HepG2 (cell line): ENCODE data around the gene FAF1. TPM values are rescaled to one million over a fixed set of nuclear protein-coding genes. Genes with fewer than 3 reads are reported as not detected.

Experiments used
- ATAC-seq: fragments of 200-7000 bp; cut with Tn5 transposase; 3 replicates; pipeline ENCODE4 v1.9.1; 2020; ENCODE audit warnings: mild to moderate bottlenecking, moderate library complexity
- BruUV-seq: library from RNA; stranded (reverse); fragments of 400-500 nt; replicated peaks from 2 replicates; lab custom pipeline; 2021; lab: Mats Ljungman, UMichigan
- CTCF ChIA-PET: fragments of 300-600 bp; formaldehyde crosslinking; extraction: SDS; loops from one replicate; lab custom pipeline; 2021; ENCODE audit warnings: low total read pairs, inconsistent platforms, low intra/inter-chr PET ratio; lab: Yijun Ruan, JAX
- POLR2A ChIA-PET: fragments of 350-600 bp; sonication (Branson Sonifier 250); formaldehyde crosslinking; loops from one replicate; lab custom pipeline; 2020; ENCODE audit warnings: antibody characterized with exemption, inconsistent platforms; lab: Yijun Ruan, JAX
- DNase-seq: peaks from one replicate; pipeline ENCODE4 v3.0.0-alpha.2; 2015; ENCODE audit warnings: low spot score
- FAIRE-seq: peaks from 3 replicates; lab custom pipeline; 2011; peaks lifted over from hg19 to GRCh38; lab: Jason Lieb, UNC
- H2AFZ ChIP-seq: one replicate; pipeline ENCODE4 v1.6.1; 2011; ENCODE audit warnings: low read length, inconsistent platforms
- H3K27ac ChIP-seq: fragments of 300-600 bp; 3 replicates; pipeline ENCODE4 v1.8.0; 2011; ENCODE audit warnings: mixed run types, mild to moderate bottlenecking, mixed read lengths, low read length, inconsistent platforms; ENCODE audit not compliant: insufficient read depth; ENCODE audit errors: extremely low read length
- H3K27me3 ChIP-seq, 2 experiments: fragments of 200-600 bp in 1 of 2; 2 replicates in 1 of 2; 3 replicates in 1 of 2; pipeline versions ENCODE4 v1.6.0 to v1.8.0; 2011; ENCODE audit warnings: low read length in 2 of 2, mild to moderate bottlenecking in 2 of 2, moderate library complexity in 2 of 2, inconsistent platforms in 1 of 2; ENCODE audit not compliant: insufficient read depth in 2 of 2, control insufficient read depth in 1 of 2
- H3K36me3 ChIP-seq, 2 experiments: fragments of 200-600 bp in 1 of 2; replicated peaks in 1 of 2; 2 replicates in 1 of 2; 3 replicates in 1 of 2; pipeline versions ENCODE4 v1.5.1 to v1.8.0; 2011; ENCODE audit warnings: low read length in 2 of 2, inconsistent platforms in 1 of 2; ENCODE audit not compliant: insufficient read depth in 2 of 2, control insufficient read depth in 1 of 2
- H3K4me1 ChIP-seq: 2 replicates; pipeline ENCODE4 v1.5.1; 2012; ENCODE audit warnings: low read length, inconsistent platforms; ENCODE audit not compliant: insufficient read depth
- H3K4me2 ChIP-seq: 2 replicates; pipeline ENCODE4 v1.6.0; 2011; ENCODE audit warnings: low read depth, low read length, inconsistent platforms
- H3K4me3 ChIP-seq, 3 experiments: fragments of 200-600 bp in 1 of 3; sonication (generic), shearing (Covaris generic) in 1 of 3; replicated peaks in 1 of 3; 2 replicates each; pipeline ENCODE4 v1.5.1; 2011 to 2016; ENCODE audit warnings: low read length in 3 of 3, inconsistent platforms in 2 of 3, low read depth in 2 of 3, mild to moderate bottlenecking in 2 of 3, control low read depth in 1 of 3, mixed read lengths in 1 of 3; ENCODE audit not compliant: insufficient read depth in 1 of 3
- H3K79me2 ChIP-seq: one replicate; pipeline ENCODE4 v1.6.1; 2011; ENCODE audit warnings: low read length, inconsistent platforms; ENCODE audit not compliant: insufficient read depth
- H3K9ac ChIP-seq: 2 replicates; pipeline ENCODE4 v1.6.0; 2011; ENCODE audit warnings: mild to moderate bottlenecking, low read depth, low read length, inconsistent platforms; ENCODE audit not compliant: insufficient read depth
- H3K9me3 ChIP-seq: 2 replicates; pipeline ENCODE4 v1.5.1; 2012; ENCODE audit warnings: mild to moderate bottlenecking, low read length
- H4K20me1 ChIP-seq: 2 replicates; pipeline ENCODE4 v1.6.0; 2011; ENCODE audit warnings: inconsistent platforms, mild to moderate bottlenecking, low read length, moderate library complexity; ENCODE audit not compliant: insufficient read depth
- CHD2 ChIP-seq: IDR thresholded peaks from 2 replicates; pipeline ENCODE4 v1.6.1; 2011; ENCODE audit warnings: low read depth, low read length, improper control_type of control experiment
- DR1 ChIP-seq: sonication (generic); formaldehyde crosslinking; IDR thresholded peaks from 2 replicates; pipeline ENCODE4 v1.8.0; 2021; ENCODE audit warnings: mild to moderate bottlenecking, missing genetic modification reagents, inconsistent platforms
- KDM1A ChIP-seq: IDR thresholded peaks from 2 replicates; pipeline ENCODE4 v1.6.1; 2016; ENCODE audit warnings: missing compliant biosample characterization
- MAFF ChIP-seq: IDR thresholded peaks from 2 replicates; pipeline ENCODE4 v1.6.1; 2011; ENCODE audit warnings: low read depth, low read length, improper control_type of control experiment
- PHF21A ChIP-seq: sonication (generic); formaldehyde crosslinking; IDR thresholded peaks from 2 replicates; pipeline ENCODE4 v1.5.0; 2020; ENCODE audit warnings: mild to moderate bottlenecking, missing genetic modification reagents
- THAP8 ChIP-seq: sonication (generic); formaldehyde crosslinking; IDR thresholded peaks from 2 replicates; pipeline ENCODE4 v1.5.1; 2020; ENCODE audit warnings: missing genetic modification reagents, mild to moderate bottlenecking, borderline replicate concordance
- THAP9 ChIP-seq: sonication (generic); formaldehyde crosslinking; IDR thresholded peaks from 2 replicates; pipeline ENCODE4; 2020; ENCODE audit warnings: missing genetic modification reagents, mild to moderate bottlenecking, borderline replicate concordance
- ZNF354B ChIP-seq: sonication (generic); formaldehyde crosslinking; IDR thresholded peaks from 2 replicates; pipeline ENCODE4 v1.8.0; 2022; ENCODE audit warnings: mild to moderate bottlenecking, missing genetic modification reagents
- ZNF431 ChIP-seq: sonication (generic); formaldehyde crosslinking; IDR thresholded peaks from 2 replicates; pipeline ENCODE4 v1.9.0; 2022; ENCODE audit warnings: missing genetic modification reagents, low read depth, mild to moderate bottlenecking, borderline replicate concordance
- ZNF460 ChIP-seq: sonication (generic); formaldehyde crosslinking; IDR thresholded peaks from 2 replicates; pipeline ENCODE4 v1.5.1; 2020; ENCODE audit warnings: missing genetic modification reagents, mild to moderate bottlenecking, borderline replicate concordance
- ZNF619 ChIP-seq: sonication (generic); formaldehyde crosslinking; IDR thresholded peaks from 2 replicates; pipeline ENCODE4 v1.4.0; 2020; ENCODE audit warnings: mild to moderate bottlenecking, missing genetic modification reagents
- ZNF7 ChIP-seq: IDR thresholded peaks from 2 replicates; pipeline ENCODE4 v1.6.1; 2016; ENCODE audit warnings: missing biosample characterization, missing genetic modification reagents
- ZXDC ChIP-seq: sonication (generic); formaldehyde crosslinking; IDR thresholded peaks from 2 replicates; pipeline ENCODE4 v1.5.0; 2020; ENCODE audit warnings: mild to moderate bottlenecking, missing genetic modification reagents
- WGBS: methylation state at CpG from one replicate; pipeline ENCODE4 v1.1.6; 2017; ENCODE audit warnings: low lambda C conversion rate; 5-methylcytosine and 5-hydroxymethylcytosine counted together
- in situ Hi-C: cut with HindIII; loops from 2 replicates; pipeline ENCODE4 v1.10.0; 2017; ENCODE audit warnings: low pct_unique_long_range_greater_than_20kb; ENCODE audit not compliant: extremely low pct_ligation_motif_present
- intact Hi-C: fragments of 100-400 bp; cut with micrococcal nuclease; formaldehyde crosslinking; loops from one replicate; pipeline ENCODE4 v1.10.0; 2022; ENCODE audit not compliant: unreplicated experiment
- polyA plus RNA-seq, 8 experiments: library from polyadenylated mRNA; depleted of rRNA in 3 of 8; stranded (reverse) in 7 of 8; unstranded in 1 of 8; fragments of >200 nt; fragmentation: Illumina TruSeq in 4 of 8; extraction: Trizol in 4 of 8; gene quantifications; 2 replicates each; pipeline versions ENCODE4 v1.2.1 to v1.2.3, GENCODE V29; 2011 to 2016; ENCODE audit warnings: low read depth in 4 of 8, missing spikeins in 1 of 8, mixed read lengths in 1 of 8; ENCODE audit not compliant: insufficient read depth in 1 of 8
- total RNA-seq, 5 experiments: library from RNA; depleted of rRNA; stranded (reverse); fragments of >200 nt; fragmentation: Illumina TruSeq; extraction: Trizol; gene quantifications; 2 replicates each; pipeline ENCODE4 v1.2.3, GENCODE V29; 2016; ENCODE audit warnings: low read depth in 1 of 5

FAF1 gene
- total and polyA plus RNA-seq, 2 of the 13 experiments (the other 11 are each of a cell fraction or from before 2014, with no cell fraction given): 19.4 to 63.3 TPM

GRCh38 chr1:50424045-50424883, 535.8 kb downstream of the FAF1 start:
- in situ Hi-C loops (no loop called here), intact Hi-C loops (no loop called here)
- no peaks in the 10 kb centered on the region for H4K20me1 ChIP-seq
- DNase-seq (no peak), FAIRE-seq (no peak)
- POLR2A ChIA-PET: no interaction called here
- CTCF ChIA-PET: no interaction called here
- H3K27ac ChIP-seq: no peak overlapping the region
- H3K4me1 ChIP-seq: peaks cover 18% of the 10 kb centered on the region
- BruUV-seq: no TSS peak
- no peak overlapping the region for H3K9ac ChIP-seq
- H3K4me2 ChIP-seq: no peak overlapping the region
- H2AFZ ChIP-seq: no peak overlapping the region
- no peaks in the 10 kb centered on the region for H3K9me3 ChIP-seq
- WGBS: 59% methylated on average over 35 of the region's 35 CpGs
- no peaks in the 10 kb centered on the region for H3K36me3 ChIP-seq
- no peak for TF ChIP-seq THAP9
- no peak for TF ChIP-seq ZXDC (CRISPR knock-in tag)
- TF ChIP-seq CHD2: no peak
- no peak for TF ChIP-seq DR1 (CRISPR knock-in tag)
- no peak for TF ChIP-seq PHF21A
- no peak for TF ChIP-seq THAP8 (CRISPR knock-in tag)
- no peak for TF ChIP-seq ZNF354B
- no peak for TF ChIP-seq ZNF619
- no peak for TF ChIP-seq ZNF460 (CRISPR knock-in tag)
- no peak for TF ChIP-seq ZNF7 (CRISPR knock-in tag)
- TF ChIP-seq ZNF431 (CRISPR knock-in tag): no peak
- no peak for TF ChIP-seq MAFF
- no peak for TF ChIP-seq KDM1A (CRISPR knock-in tag)
- TF ChIP-seq, all 625 proteins: peak for 0
- Histone ChIP-seq H3K4me3 (no peak overlapping the region), H3K27me3 (peaks cover 13 to 79% of the 10 kb centered on the region in 2 experiments), H3K79me2 (no peaks in the 10 kb centered on the region)
- no peak for ATAC-seq
